ENCODE data around the gene OTUD4.

OTUD4 gene

GRCh38 chr4:145176641-145177432 is 3.6 kb downstream of the OTUD4 start:
- no peak for TF ChIP-seq CTCF (IDR thresholded peaks at IDR 0.05; ENCODE audit: borderline replicate concordance, control extremely low read depth, extremely low read depth, insufficient read depth, missing control alignments)
- in situ Hi-C loops (cut with MboI; ENCODE audit: low sequenced_read_pairs, unreplicated experiment): no loop called here
- no peak for DNase-seq (ENCODE audit: low spot score)

GRCh38 chr4:145171911-145172310 is 8.5 kb downstream of the OTUD4 start:
- no peak for TF ChIP-seq CTCF (IDR thresholded peaks at IDR 0.05; ENCODE audit: borderline replicate concordance, control extremely low read depth, extremely low read depth, insufficient read depth, missing control alignments)
- DNase-seq (ENCODE audit: low spot score): no peak
- in situ Hi-C loops (cut with MboI; ENCODE audit: low sequenced_read_pairs, unreplicated experiment): no loop called here

- no peak for TF ChIP-seq CTCF (IDR thresholded peaks at IDR 0.05; ENCODE audit: borderline replicate concordance, control extremely low read depth, extremely low read depth, insufficient read depth, missing control alignments)
- in situ Hi-C loops (cut with MboI; ENCODE audit: low sequenced_read_pairs, unreplicated experiment): no loop called here
- no peak for DNase-seq (ENCODE audit: low spot score)
Measured at GRCh38 chr4:145170223-145170622, 10.2 kb downstream of the OTUD4 start.

GRCh38 chr4:145168581-145169187 is 11.7 kb downstream of the OTUD4 start:
- DNase-seq (ENCODE audit: low spot score): no peak
- no peak for TF ChIP-seq CTCF (IDR thresholded peaks at IDR 0.05; ENCODE audit: borderline replicate concordance, control extremely low read depth, extremely low read depth, insufficient read depth, missing control alignments)
- in situ Hi-C loops (cut with MboI; ENCODE audit: low sequenced_read_pairs, unreplicated experiment): no loop called here

GRCh38 chr4:145167887-145168286 is 12.5 kb downstream of the OTUD4 start:
- no peak for TF ChIP-seq CTCF (IDR thresholded peaks at IDR 0.05; ENCODE audit: borderline replicate concordance, control extremely low read depth, extremely low read depth, insufficient read depth, missing control alignments)
- in situ Hi-C loops (cut with MboI; ENCODE audit: low sequenced_read_pairs, unreplicated experiment): no loop called here
- DNase-seq (ENCODE audit: low spot score): no peak

GRCh38 chr4:145161549-145161948 is 18.8 kb downstream of the OTUD4 start:
- in situ Hi-C loops (cut with MboI; ENCODE audit: low sequenced_read_pairs, unreplicated experiment): no loop called here
- TF ChIP-seq CTCF (IDR thresholded peaks at IDR 0.05; ENCODE audit: borderline replicate concordance, control extremely low read depth, extremely low read depth, insufficient read depth, missing control alignments): no peak
- no peak for DNase-seq (ENCODE audit: low spot score)

Data from GM13976 (cell line).